KMS-11 (cell line): ENCODE measurements around the gene HIVEP1.

Experiments
- H2AFZ ChIP-seq: fragments of 200-600 bp; sonication (generic); 2 replicates; pipeline ENCODE4 v1.6.1; 2016; ENCODE audit warnings: antibody characterized with exemption, mixed run types, low read depth
- H3K27ac ChIP-seq: fragments of 200-600 bp; sonication (generic); 2 replicates; pipeline ENCODE4 v1.6.1; 2016; ENCODE audit warnings: mild to moderate bottlenecking, mixed run types
- H3K27me3 ChIP-seq: fragments of 200-600 bp; sonication (generic); 2 replicates; pipeline ENCODE4 v1.6.1; 2017; ENCODE audit warnings: mild to moderate bottlenecking, low read depth, mixed run types, moderate library complexity; ENCODE audit not compliant: insufficient read depth
- H3K36me3 ChIP-seq: fragments of 200-600 bp; sonication (generic); 2 replicates; pipeline ENCODE4 v1.6.1; 2017; ENCODE audit warnings: mild to moderate bottlenecking, mixed run types; ENCODE audit not compliant: insufficient read depth
- H3K4me1 ChIP-seq: fragments of 200-600 bp; sonication (generic); 2 replicates; pipeline ENCODE4 v1.6.1; 2016; ENCODE audit warnings: mild to moderate bottlenecking, low read depth, mixed run types; ENCODE audit not compliant: poor library complexity, severe bottlenecking
- H3K4me2 ChIP-seq: fragments of 200-600 bp; sonication (generic); 2 replicates; pipeline ENCODE4 v1.7.0; 2016; ENCODE audit warnings: mild to moderate bottlenecking, mixed run types
- H3K4me3 ChIP-seq: fragments of 200-600 bp; sonication (generic); IDR thresholded peaks from 2 replicates; pipeline ENCODE4 v1.6.1; 2017; ENCODE audit warnings: low read depth, low read length, mixed read lengths; ENCODE audit not compliant: insufficient read depth
- H3K79me2 ChIP-seq: fragments of 200-600 bp; sonication (generic); 2 replicates; pipeline ENCODE4 v1.6.1; 2016; ENCODE audit warnings: low read depth, mixed run types; ENCODE audit not compliant: insufficient read depth
- H3K9ac ChIP-seq: fragments of 200-600 bp; sonication (generic); 2 replicates; pipeline ENCODE4 v1.6.1; 2016; ENCODE audit warnings: mild to moderate bottlenecking, mixed run types
- H4K20me1 ChIP-seq: fragments of 200-600 bp; sonication (generic); 2 replicates; pipeline ENCODE4 v1.6.1; 2016; ENCODE audit warnings: mild to moderate bottlenecking, mixed run types; ENCODE audit not compliant: insufficient read depth
- CTCF ChIP-seq: fragments of 200-600 bp; sonication (generic); conservative IDR thresholded peaks from 2 replicates; pipeline ENCODE4 v1.6.1; 2017; ENCODE audit warnings: low read depth, mild to moderate bottlenecking, antibody characterized with exemption, low read length, moderate library complexity, mixed read lengths

The HIVEP1 gene

DNA sequence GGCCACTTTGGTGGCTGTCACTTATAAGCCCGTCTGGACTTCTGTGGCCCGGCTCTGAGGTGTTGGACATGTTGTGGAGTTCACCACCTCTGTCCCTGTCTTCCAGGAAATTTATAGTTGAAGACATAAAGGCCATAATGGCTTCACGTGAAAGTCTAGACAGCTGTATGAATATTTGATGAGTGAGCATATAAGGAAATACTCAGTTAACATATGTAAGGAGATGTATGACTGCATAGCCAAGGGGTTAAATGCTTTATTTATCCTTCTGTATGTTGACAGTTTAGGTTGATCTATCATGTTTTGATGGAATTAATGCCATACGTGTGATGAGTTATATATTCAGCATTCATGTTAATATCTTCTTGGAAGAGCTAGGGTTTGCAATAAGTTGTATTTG is 16.1 kb downstream of the HIVEP1 start:
- H2AFZ ChIP-seq: no peak overlapping the region
- H3K36me3 ChIP-seq: no peaks in the 10 kb centered on the region
- H3K27ac ChIP-seq: no peak overlapping the region
- no peak for TF ChIP-seq CTCF
- H3K79me2 ChIP-seq: peaks cover 91% of the 10 kb centered on the region
- H3K9ac ChIP-seq: no peak overlapping the region
- H3K27me3 ChIP-seq: no peaks in the 10 kb centered on the region
- H3K4me3 ChIP-seq: no peak overlapping the region
- H3K4me1 ChIP-seq: peaks cover 21% of the 10 kb centered on the region
- H3K4me2 ChIP-seq: no peak overlapping the region
- H4K20me1 ChIP-seq: no peaks in the 10 kb centered on the region

DNA sequence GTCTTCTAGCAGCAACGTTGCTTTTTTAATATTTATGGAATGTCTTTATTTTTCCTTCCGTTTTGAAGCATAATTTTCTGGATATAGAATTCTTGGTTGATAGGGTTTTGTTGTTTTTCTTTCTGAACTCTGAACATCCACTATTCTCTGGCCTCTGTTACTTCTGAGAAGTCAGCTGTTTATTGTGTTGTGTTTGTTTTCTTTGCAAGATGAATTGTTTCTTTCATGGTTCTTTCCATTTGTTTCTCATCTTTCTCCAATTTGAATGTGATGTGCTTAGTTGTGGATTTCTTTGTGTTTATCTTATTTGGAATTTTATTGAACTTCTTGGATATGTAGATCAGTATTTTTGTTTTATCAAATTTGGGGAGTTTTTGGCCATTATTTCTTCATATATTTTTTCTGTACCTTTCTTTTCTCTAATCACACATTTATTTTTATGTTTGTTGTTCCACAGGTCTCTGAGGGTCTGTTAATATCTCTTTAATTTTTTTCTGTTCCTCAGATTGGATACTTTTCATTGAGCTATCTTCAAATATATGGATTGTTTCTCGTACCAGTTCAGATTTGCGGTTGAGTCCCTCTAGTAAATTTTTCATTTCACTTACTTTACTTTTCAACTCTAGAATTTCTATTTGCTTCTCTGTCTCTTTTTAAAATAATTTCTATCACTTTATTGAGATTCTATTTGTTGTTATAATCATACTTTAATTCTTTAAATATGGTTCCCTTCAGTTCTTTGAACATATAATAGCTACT is 18.0 kb downstream of the HIVEP1 start:
- peaks cover 93% of the 10 kb centered on the region for H3K79me2 ChIP-seq
- TF ChIP-seq CTCF: no peak

GRCh38 chr6:12030993-12031550 is 19.0 kb downstream of the HIVEP1 start:
- H3K27ac ChIP-seq: peak overlapping the region; percentile 19; the same call in 1 of the 2 replicates
- H3K4me3 ChIP-seq: no peak overlapping the region
- H4K20me1 ChIP-seq: no peaks in the 10 kb centered on the region
- H3K36me3 ChIP-seq: no peaks in the 10 kb centered on the region
- H2AFZ ChIP-seq: no peak overlapping the region
- TF ChIP-seq CTCF: no peak
- H3K4me1 ChIP-seq: peaks cover 42% of the 10 kb centered on the region
- no peak overlapping the region for H3K9ac ChIP-seq
- H3K79me2 ChIP-seq: peaks cover 98% of the 10 kb centered on the region
- H3K27me3 ChIP-seq: no peaks in the 10 kb centered on the region
- 0 out of 2 replicates have a peak overlapping the region, but pooled peaks have one; percentile 10 for H3K4me2 ChIP-seq

More for the DNA sequence above, 18.0 kb downstream of the HIVEP1 start:
- Histone ChIP-seq H3K4me1 (peaks cover 38% of the 10 kb centered on the region), H3K4me2 (0 out of 2 replicates have a peak overlapping the region, but pooled peaks have one; percentile 10), H3K27me3 (no peaks in the 10 kb centered on the region), H3K36me3 (no peaks in the 10 kb centered on the region), H3K27ac (0 out of 2 replicates have a peak overlapping the region, but pooled peaks have one; percentile 19), H3K9ac (no peak overlapping the region), H2AFZ (no peak overlapping the region), H3K4me3 (no peak overlapping the region), H4K20me1 (no peaks in the 10 kb centered on the region)

DNA sequence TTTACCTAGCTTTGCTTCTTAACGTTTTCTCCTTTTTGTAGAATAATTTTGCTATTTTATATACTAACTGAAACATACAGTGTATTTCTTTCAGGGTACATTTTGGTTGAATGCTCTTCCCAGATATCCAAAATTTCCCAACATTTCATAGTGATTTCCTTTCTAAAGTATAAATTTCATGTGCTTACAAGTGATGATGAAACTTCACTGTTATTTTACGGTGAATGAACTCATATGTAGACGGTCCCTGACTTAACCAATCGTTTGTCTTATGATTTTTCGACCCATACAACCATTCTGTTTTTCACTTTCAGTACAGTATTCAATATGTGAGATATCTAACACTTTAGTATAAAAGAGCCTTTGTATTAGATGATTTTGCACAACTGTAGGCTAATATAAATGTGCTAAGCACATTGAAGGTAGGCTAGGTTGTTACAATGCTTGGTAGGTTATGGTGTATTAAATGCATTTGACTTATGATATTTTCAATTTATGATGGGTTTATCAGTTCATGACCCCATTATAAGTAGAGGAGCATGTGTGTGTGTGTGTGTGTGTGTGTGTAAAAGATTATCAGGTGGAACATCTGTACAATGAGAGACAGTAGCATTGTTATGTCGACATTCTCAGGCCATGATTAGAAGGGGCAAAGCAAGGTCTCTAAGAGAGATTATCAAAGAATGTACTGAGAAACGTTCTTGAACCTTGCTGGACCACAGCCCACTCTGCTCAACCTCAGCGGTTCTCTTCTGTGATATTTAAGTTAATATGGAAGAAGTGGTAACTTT is 20.9 kb downstream of the HIVEP1 start:
- Histone ChIP-seq H3K36me3 (no peaks in the 10 kb centered on the region), H3K4me3 (no peak overlapping the region), H3K27ac (no peak overlapping the region)

More for the DNA sequence above, 20.9 kb downstream of the HIVEP1 start:
- TF ChIP-seq CTCF: no peak
- Histone ChIP-seq H2AFZ (no peak overlapping the region), H3K4me2 (no peak overlapping the region), H4K20me1 (no peaks in the 10 kb centered on the region), H3K27me3 (no peaks in the 10 kb centered on the region), H3K9ac (no peak overlapping the region), H3K79me2 (peaks cover 96% of the 10 kb centered on the region), H3K4me1 (peaks cover 42% of the 10 kb centered on the region)
